ENCODE measurements around the gene FBF1. TPM values are rescaled to one million over a fixed set of nuclear protein-coding genes. Genes with fewer than 3 reads are reported as not detected.

FBF1 gene
- total RNA-seq, 1 donor from 2014 or later: 8.9 TPM

DNA sequence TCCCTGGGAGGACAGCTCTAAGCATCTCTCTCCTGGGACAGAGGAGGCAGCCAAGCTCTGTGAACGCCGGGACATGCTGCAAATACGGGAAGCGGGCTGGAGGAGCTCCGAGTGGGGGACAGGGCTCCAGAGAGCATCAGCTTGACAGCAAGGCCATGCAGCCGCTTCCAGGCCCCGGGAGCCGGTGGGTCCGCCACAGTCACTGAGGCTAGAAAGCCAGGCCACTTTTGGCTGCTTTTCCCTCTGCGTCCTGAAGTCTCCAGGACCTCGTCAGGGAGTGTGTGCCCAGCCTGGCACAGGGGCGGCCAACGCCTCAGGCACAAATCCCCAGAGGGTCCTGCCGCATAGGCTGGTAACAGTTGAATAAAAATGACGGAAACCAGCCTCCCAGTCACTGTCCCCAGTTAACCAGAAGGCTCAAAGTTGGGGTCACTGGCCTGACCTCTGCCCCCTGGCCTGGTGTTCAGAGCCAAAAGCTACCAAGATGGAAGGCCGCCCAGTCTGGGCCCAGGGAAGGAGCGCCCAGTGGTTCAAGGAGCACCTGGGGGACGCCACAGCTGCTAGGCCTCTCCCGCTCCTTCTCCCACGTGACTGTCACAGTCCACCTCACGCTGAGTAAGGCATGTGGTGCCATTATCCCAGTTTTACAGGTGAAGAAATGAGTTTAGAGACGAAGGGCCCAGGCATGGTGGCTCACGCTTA lies 40.9 kb downstream of the FBF1 start:
- Histone ChIP-seq H3K4me3 (no peak overlapping the region), H3K4me1 (peaks cover 6 to 18% of the 10 kb centered on the region in 2 donors), H3K36me3 (peaks cover 42 to 45% of the 10 kb centered on the region in 2 donors), H3K27ac (no peak overlapping the region), H3K9me3 (no peaks in the 10 kb centered on the region), H3K27me3 (no peaks in the 10 kb centered on the region)
- intact Hi-C loops (cut with DNase I): loop anchor here (10.0 kb wide), 1 partner anchor 375 kb away; no protein-coding TSS in a partner anchor
- TF ChIP-seq, protein P1, sequence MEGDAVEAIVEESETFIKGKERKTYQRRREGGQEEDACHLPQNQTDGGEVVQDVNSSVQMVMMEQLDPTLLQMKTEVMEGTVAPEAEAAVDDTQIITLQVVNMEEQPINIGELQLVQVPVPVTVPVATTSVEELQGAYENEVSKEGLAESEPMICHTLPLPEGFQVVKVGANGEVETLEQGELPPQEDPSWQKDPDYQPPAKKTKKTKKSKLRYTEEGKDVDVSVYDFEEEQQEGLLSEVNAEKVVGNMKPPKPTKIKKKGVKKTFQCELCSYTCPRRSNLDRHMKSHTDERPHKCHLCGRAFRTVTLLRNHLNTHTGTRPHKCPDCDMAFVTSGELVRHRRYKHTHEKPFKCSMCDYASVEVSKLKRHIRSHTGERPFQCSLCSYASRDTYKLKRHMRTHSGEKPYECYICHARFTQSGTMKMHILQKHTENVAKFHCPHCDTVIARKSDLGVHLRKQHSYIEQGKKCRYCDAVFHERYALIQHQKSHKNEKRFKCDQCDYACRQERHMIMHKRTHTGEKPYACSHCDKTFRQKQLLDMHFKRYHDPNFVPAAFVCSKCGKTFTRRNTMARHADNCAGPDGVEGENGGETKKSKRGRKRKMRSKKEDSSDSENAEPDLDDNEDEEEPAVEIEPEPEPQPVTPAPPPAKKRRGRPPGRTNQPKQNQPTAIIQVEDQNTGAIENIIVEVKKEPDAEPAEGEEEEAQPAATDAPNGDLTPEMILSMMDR (IDR thresholded peaks at IDR 0.05): no peak
- no peak for DNase-seq (ENCODE audit: low spot score in 2 of 2)

DNA sequence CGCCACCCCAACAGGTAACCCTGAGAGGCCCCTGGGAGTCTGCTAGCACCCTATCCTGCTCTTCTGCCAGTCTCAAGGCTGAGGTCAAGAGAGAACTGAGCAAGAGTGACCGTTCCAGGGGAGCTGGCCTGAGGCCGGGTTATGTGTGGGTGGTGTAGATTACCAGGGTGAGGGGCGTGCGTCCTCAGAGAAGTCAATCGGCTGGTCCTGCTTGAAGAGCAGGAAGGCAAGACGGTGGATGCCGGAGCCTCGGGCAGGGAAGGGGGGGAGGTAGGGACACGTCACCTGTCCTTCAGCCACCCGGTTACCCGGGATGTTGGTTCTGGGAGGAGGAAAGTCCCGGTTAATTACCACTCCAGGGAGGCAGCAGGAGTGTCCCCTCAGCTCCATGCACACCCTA lies 41.5 kb downstream of the FBF1 start:
- H3K27me3 ChIP-seq: no peaks in the 10 kb centered on the region
- TF ChIP-seq, protein P1 (IDR thresholded peaks at IDR 0.05): no peak
- intact Hi-C loops (cut with DNase I): no loop called here
- DNase-seq (ENCODE audit: low spot score in 2 of 2): no peak
- no peak overlapping the region for H3K4me3 ChIP-seq
- H3K4me1 ChIP-seq: peaks cover 6 to 24% of the 10 kb centered on the region in 2 donors
- no peaks in the 10 kb centered on the region for H3K9me3 ChIP-seq
- H3K36me3 ChIP-seq: peaks cover 42 to 45% of the 10 kb centered on the region in 2 donors
- H3K27ac ChIP-seq: no peak overlapping the region

DNA sequence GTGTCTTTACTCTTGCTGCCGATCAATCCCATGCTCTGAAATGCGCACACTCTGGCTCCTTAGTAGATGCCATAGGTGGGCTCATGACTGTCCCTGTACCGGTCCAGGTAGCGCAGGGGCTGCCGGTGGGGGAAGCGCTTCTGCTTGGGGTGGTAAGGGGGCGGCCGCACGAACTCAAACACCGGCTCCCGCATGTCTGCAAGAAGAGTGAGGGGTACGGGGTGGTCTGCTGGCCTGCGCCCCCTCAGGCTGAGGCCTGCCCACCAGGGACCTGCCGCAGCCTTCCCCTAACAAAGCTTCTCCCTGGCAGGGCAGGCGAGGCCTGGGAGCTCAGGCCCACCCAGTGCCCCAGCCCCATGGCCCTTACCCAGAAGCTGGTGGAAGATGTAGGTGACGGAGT lies 42.1 kb downstream of the FBF1 start:
- intact Hi-C loops (cut with DNase I): no loop called here

DNA sequence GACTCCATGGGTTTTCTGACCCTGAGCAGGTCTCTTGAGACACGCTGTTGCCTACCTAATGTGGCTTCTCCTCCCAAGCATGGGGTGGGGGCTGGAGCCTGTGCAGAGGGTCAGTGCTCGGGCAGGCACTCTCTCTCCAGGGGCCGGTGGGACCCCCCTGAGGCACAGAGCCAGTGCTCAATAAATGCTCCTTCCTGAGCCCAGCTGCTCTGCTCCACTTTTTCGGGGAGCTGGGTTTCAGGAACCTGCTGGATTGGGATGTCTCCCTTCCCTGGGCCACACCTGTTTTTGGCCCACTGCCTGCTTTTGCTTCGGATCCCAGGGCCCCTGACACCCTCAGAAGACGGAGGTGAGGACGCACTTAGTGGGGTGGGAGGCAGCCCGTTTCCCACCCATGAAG lies 42.8 kb downstream of the FBF1 start:
- H3K27me3 ChIP-seq: no peaks in the 10 kb centered on the region
- intact Hi-C loops (cut with DNase I): no loop called here
- H3K4me3 ChIP-seq: no peak overlapping the region
- H3K36me3 ChIP-seq: peaks cover 42 to 45% of the 10 kb centered on the region in 2 donors
- no peaks in the 10 kb centered on the region for H3K9me3 ChIP-seq
- TF ChIP-seq, protein P1 (IDR thresholded peaks at IDR 0.05): no peak
- no peak for DNase-seq (ENCODE audit: low spot score in 2 of 2)
- no peak overlapping the region for H3K27ac ChIP-seq
- H3K4me1 ChIP-seq: peaks cover 0 to 21% of the 10 kb centered on the region in 2 donors

More for the DNA sequence above, 42.1 kb downstream of the FBF1 start:
- H3K27ac ChIP-seq: no peak overlapping the region
- H3K9me3 ChIP-seq: no peaks in the 10 kb centered on the region
- H3K36me3 ChIP-seq: peaks cover 42 to 45% of the 10 kb centered on the region in 2 donors
- H3K27me3 ChIP-seq: no peaks in the 10 kb centered on the region
- TF ChIP-seq, protein P1 (IDR thresholded peaks at IDR 0.05): no peak
- H3K4me3 ChIP-seq: no peak overlapping the region
- DNase-seq (ENCODE audit: low spot score in 2 of 2): no peak
- H3K4me1 ChIP-seq: peaks cover 2 to 23% of the 10 kb centered on the region in 2 donors

DNA sequence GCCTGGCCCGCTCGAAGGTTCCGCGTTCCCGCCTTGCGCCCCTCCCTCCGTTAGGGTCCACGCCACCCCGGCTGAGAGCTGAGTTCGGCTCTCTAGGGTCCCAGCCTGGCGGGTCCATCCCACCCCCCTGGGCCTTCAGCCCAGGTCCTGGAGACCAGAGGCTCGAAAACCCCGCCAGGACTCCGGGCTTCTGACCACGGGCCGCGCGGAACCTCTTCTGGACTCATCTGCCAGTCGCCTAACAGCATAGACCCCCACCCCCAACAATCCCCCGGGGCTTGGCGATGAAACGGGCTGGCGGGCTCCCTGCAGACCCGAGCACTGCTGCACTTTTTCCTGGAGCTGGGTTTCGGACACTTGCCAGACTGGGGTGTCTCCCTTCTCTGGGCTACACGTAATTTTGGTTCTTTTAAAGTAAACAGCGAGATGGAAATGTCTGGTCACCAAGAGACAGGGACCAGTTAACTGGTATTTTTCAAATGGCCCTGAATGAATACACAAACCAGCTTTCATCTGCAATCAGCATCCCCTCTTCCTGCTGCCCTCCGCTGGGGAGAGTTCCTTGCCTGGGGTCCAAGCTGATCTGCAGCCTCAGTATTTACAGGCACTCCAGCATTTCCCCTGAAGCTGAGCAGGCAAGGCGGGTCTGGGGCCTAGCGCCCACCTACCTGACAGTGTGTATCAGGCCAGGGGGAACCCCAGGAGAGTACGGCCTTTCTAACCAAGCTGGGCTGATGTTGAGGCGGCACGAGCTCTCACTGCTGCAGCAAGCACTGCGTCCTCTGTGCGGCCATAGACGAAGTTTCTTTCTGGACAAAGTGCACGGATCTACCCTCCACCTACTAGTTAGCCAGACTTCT lies 43.5 kb downstream of the FBF1 start:
- Histone ChIP-seq H3K4me1 (peaks cover 0 to 21% of the 10 kb centered on the region in 2 donors), H3K9me3 (no peaks in the 10 kb centered on the region), H3K4me3 (peak overlapping the region; percentile 87 to 96), H3K27ac (peak overlapping the region; percentile 92 to 96), H3K27me3 (no peaks in the 10 kb centered on the region), H3K36me3 (peaks cover 42% of the 10 kb centered on the region in 2 donors)
- intact Hi-C loops (cut with DNase I): loop anchor here (2.0 kb wide), 2 partner anchors 81 to 113 kb away; partner anchors contain the start of genes ACOX1, TEN1 and UNK
- TF ChIP-seq, protein P1 (IDR thresholded peaks at IDR 0.05): no peak
- DNase-seq (ENCODE audit: low spot score in 2 of 2): no peak

Data from ascending aorta (tissue), 2 donors.